ENCODE results near the gene PLEKHG2. TPM values are rescaled to one million over a fixed set of nuclear protein-coding genes. Genes with fewer than 3 reads are reported as not detected.

The PLEKHG2 gene
- total and polyA plus RNA-seq, 12 donors = 3.6 to 44.8 (median 17.1) TPM

DNA sequence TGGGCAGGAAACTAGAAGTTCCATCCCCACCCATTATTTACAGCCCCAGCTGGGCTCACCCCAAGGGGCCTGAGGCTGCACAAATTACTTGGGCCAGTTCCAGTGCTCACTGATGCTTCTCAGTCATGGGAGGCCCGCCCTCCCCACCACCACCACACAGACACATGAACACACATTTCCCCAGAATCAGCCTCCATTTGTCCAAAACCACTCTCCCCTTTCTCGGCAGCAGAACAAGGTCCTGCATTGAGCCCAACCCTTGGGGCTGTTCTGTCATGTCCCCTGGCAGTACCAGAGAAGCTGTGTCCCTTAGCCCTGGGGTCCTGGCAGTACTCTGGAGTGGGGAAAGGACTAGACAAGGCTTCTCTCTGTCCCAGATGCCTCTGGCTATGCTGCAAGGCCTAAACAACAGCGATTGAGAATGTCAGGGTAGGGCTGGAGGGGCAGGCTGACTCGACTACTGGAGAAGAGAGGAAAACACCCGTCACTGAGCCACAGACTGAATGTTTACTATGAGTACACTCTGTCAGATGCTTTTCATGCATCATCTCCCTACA lies 48.5 kb upstream of the PLEKHG2 start:
- peaks cover 12 to 26% of the 10 kb centered on the region in 2 donors for H3K4me1 ChIP-seq (replicated peaks in 1 of 2)

DNA sequence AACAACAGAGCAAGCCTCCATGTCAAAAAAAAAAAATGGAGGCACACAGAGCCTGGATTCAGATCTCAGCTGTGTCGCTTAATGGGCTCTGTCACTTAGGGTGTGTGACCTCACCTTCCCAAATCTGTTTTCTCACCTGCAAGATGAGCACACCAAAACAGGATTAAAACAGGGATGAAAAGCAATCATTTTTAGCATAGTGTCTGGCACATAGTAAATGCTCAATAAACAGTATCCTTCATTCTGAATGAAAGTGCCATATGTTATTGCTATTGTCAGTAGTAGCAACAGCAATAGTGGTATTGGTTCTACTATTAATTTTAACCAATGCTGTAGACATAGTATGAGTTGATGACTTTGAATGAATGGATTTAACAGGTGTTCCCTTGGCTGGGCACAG lies 46.9 kb upstream of the PLEKHG2 start:
- H3K27ac ChIP-seq = no peak overlapping the region

More for the DNA sequence above, 48.5 kb upstream of the PLEKHG2 start:
- TF ChIP-seq, protein P1, sequence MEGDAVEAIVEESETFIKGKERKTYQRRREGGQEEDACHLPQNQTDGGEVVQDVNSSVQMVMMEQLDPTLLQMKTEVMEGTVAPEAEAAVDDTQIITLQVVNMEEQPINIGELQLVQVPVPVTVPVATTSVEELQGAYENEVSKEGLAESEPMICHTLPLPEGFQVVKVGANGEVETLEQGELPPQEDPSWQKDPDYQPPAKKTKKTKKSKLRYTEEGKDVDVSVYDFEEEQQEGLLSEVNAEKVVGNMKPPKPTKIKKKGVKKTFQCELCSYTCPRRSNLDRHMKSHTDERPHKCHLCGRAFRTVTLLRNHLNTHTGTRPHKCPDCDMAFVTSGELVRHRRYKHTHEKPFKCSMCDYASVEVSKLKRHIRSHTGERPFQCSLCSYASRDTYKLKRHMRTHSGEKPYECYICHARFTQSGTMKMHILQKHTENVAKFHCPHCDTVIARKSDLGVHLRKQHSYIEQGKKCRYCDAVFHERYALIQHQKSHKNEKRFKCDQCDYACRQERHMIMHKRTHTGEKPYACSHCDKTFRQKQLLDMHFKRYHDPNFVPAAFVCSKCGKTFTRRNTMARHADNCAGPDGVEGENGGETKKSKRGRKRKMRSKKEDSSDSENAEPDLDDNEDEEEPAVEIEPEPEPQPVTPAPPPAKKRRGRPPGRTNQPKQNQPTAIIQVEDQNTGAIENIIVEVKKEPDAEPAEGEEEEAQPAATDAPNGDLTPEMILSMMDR (IDR thresholded peaks at IDR 0.05) = no peak
- TF ChIP-seq POLR2A (IDR thresholded peaks at IDR 0.05) = no peak
- no peaks in the 10 kb centered on the region for H3K27me3 ChIP-seq
- no peak overlapping the region for H3K4me3 ChIP-seq
- intact Hi-C loops (cut with DNase I) = no loop called here
- peak overlapping the region in 2 of 5 donors; percentile 73 for H3K27ac ChIP-seq
- no peak for DNase-seq
- H3K9me3 ChIP-seq (replicated peaks in 1 of 3) = no peaks in the 10 kb centered on the region
- peaks cover 0 to 33% of the 10 kb centered on the region in 2 donors for H3K36me3 ChIP-seq (replicated peaks in 1 of 2)
- WGBS, 4 donors = 65 to 84% (median 70%) methylated on average over 4 to 5 of the region's 5 CpGs

GRCh38 chr19:39369200-39369599 lies 43.3 kb upstream of the PLEKHG2 start:
- intact Hi-C loops (cut with DNase I) = no loop called here
- H3K9me3 ChIP-seq (replicated peaks in 1 of 3) = no peaks in the 10 kb centered on the region
- no peak overlapping the region for H3K4me3 ChIP-seq
- H3K27ac ChIP-seq = no peak overlapping the region
- DNase-seq = no peak
- H3K36me3 ChIP-seq (replicated peaks in 1 of 2) = peaks cover 0 to 24% of the 10 kb centered on the region in 2 donors
- peaks cover 13 to 25% of the 10 kb centered on the region in 2 donors for H3K4me1 ChIP-seq (replicated peaks in 1 of 2)
- no peak for TF ChIP-seq POLR2A (IDR thresholded peaks at IDR 0.05)
- TF ChIP-seq, protein P1 (IDR thresholded peaks at IDR 0.05) = no peak
- WGBS, 4 donors = 84 to 94% (median 86%) methylated on average over 2 of the region's 2 CpGs
- H3K27me3 ChIP-seq = no peaks in the 10 kb centered on the region

More for the DNA sequence above, 46.9 kb upstream of the PLEKHG2 start:
- Histone ChIP-seq H3K36me3 (replicated peaks in 1 of 2) (peaks cover 0 to 30% of the 10 kb centered on the region in 2 donors), H3K4me3 (no peak overlapping the region), H3K4me1 (replicated peaks in 1 of 2) (peaks cover 12 to 26% of the 10 kb centered on the region in 2 donors), H3K27me3 (no peaks in the 10 kb centered on the region), H3K9me3 (replicated peaks in 1 of 3) (no peaks in the 10 kb centered on the region)
- intact Hi-C loops (cut with DNase I) = no loop called here
- no peak for TF ChIP-seq POLR2A (IDR thresholded peaks at IDR 0.05)
- TF ChIP-seq, protein P1 (IDR thresholded peaks at IDR 0.05) = no peak
- no peak for DNase-seq
- 100% methylated on average over 1 of the region's 1 CpG for WGBS, 4 donors

DNA sequence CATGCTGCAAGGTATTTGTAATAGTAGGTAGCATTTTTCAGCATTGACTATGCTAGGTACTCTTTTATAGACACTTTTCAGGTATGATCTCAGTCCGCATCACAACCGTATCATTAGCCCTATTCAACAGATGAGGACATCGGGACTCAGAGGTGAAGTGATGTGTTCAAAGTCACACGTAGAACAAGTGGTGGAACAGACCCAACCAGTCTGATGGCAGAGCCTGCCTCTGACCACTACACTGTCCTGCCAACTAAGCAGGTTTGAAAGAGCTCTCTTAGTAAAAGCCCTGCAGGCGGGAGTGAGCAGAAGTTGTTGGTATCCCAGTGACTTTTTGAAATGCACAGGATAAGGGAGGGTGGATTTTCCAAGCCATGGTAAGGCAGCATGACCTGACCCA lies 41.7 kb upstream of the PLEKHG2 start:
- Histone ChIP-seq H3K27ac (peak overlapping the region in 2 of 5 donors; percentile 13 to 96), H3K4me1 (replicated peaks in 1 of 2) (peaks cover 13 to 20% of the 10 kb centered on the region in 2 donors), H3K9me3 (replicated peaks in 1 of 3) (no peaks in the 10 kb centered on the region), H3K4me3 (no peak overlapping the region), H3K27me3 (no peaks in the 10 kb centered on the region), H3K36me3 (replicated peaks in 1 of 2) (peaks cover 0 to 36% of the 10 kb centered on the region in 2 donors)
- no peak for DNase-seq
- 92 to 95% (median 94%) methylated on average over 5 of the region's 5 CpGs for WGBS, 4 donors
- TF ChIP-seq POLR2A (IDR thresholded peaks at IDR 0.05) = no peak
- TF ChIP-seq, protein P1 (IDR thresholded peaks at IDR 0.05) = no peak
- intact Hi-C loops (cut with DNase I) = no loop called here
